Epithelial cell of proximal tubule (primary cell): Measurements from ENCODE around the gene PECR. TPM values are rescaled to one million over a fixed set of nuclear protein-coding genes. Genes with fewer than 3 reads are reported as not detected.

Source experiments
- DNase-seq: peaks from one replicate; pipeline ENCODE4 v3.0.0-alpha.2; 2011; ENCODE audit warnings: low read depth
- H3K4me3 ChIP-seq: 2 replicates; pipeline ENCODE4 v1.5.1; 2011; ENCODE audit warnings: low read depth, mild to moderate bottlenecking, low read length
- total RNA-seq: library from RNA; depleted of rRNA; stranded (reverse); fragments of >200 nt; gene quantifications from 2 replicates; pipeline ENCODE4 v1.2.3, GENCODE V29; 2015
- TF ChIP-seq, protein P1 (sequence below): conservative IDR thresholded peaks from 2 replicates; pipeline ENCODE4 v1.5.1; 2012; ENCODE audit warnings: low read depth, mild to moderate bottlenecking, low read length

Gene PECR
- 12.3 and 16.7 TPM in 2 replicates for total RNA-seq

GRCh38 chr2:216081487-216082116 is at the start of gene PECR, which contains the start of gene TMEM169:
Gene PECR (minus strand): TSS chr2:216081809. CDS start chr2:216081741, 68 bp downstream.
Gene TMEM169 (plus strand): TSS chr2:216081919. CDS start chr2:216095964, 14,045 bp downstream.
- peak within 1 kb of the TSS; percentile 79 for H3K4me3 ChIP-seq
- TF ChIP-seq, protein P1, sequence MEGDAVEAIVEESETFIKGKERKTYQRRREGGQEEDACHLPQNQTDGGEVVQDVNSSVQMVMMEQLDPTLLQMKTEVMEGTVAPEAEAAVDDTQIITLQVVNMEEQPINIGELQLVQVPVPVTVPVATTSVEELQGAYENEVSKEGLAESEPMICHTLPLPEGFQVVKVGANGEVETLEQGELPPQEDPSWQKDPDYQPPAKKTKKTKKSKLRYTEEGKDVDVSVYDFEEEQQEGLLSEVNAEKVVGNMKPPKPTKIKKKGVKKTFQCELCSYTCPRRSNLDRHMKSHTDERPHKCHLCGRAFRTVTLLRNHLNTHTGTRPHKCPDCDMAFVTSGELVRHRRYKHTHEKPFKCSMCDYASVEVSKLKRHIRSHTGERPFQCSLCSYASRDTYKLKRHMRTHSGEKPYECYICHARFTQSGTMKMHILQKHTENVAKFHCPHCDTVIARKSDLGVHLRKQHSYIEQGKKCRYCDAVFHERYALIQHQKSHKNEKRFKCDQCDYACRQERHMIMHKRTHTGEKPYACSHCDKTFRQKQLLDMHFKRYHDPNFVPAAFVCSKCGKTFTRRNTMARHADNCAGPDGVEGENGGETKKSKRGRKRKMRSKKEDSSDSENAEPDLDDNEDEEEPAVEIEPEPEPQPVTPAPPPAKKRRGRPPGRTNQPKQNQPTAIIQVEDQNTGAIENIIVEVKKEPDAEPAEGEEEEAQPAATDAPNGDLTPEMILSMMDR = no peak
- DNase-seq = no peak

DNA sequence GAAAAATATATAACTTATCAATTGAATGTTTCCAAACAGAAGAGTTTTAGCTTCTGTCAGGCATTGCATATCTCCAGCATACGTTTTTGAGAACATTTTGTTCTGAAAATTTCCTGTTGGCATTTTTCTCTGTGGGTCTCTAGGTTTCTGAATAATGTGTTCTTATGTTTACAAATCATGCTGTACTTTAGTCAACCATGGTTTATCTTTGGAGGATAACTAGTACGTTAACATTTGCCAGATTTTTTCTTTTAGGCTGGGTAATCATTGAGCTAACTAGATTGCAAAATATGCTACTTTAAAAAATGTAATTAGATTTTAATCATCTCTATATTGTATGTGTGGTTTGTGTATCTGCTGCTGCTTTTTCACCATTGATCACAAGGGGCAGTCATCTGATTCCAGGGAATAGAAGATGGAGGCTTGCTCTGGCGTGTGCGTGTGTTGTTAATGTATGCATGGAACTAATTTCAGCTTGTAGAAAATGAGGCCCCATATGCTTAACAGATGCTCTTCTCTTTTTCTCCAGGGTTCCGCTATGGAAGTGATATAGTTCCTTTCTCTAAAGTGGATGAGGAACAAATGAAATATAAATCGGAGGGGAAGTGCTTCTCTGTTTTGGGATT is 48.9 kb upstream of the PECR start:
- TF ChIP-seq, protein P1 = no peak
- DNase-seq = no peak
- no peak overlapping the region for H3K4me3 ChIP-seq

- DNase-seq = no peak
- TF ChIP-seq, protein P1 = no peak
- no peak overlapping the region for H3K4me3 ChIP-seq
These were observed 45.3 kb upstream of the PECR start for GRCh38 chr2:216126943-216127342.

DNA sequence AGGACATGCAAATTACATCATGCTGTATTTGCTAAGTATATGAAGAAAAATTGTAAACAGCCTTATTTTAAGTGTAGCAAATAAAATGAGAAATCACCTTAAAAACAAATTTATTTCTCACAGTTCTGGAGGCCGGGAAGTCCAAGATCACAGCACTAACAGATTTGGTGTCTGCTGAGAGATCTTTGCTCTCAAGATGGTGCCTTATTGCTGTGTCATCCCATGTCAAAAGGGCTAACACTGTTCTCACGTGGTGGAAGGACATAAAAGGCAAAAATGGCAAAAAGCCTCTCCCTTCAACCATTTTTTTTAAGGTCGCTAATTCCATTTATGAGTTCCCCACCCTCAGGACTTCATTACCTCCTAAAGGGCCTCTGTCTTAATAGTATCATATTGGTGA is 39.6 kb upstream of the PECR start:
- no peak overlapping the region for H3K4me3 ChIP-seq
- no peak for DNase-seq
- TF ChIP-seq, protein P1 = no peak

GRCh38 chr2:216119986-216120385 is 38.4 kb upstream of the PECR start:
- H3K4me3 ChIP-seq = no peak overlapping the region
- DNase-seq = no peak
- TF ChIP-seq, protein P1 = no peak

GRCh38 chr2:216119146-216119545 is 37.5 kb upstream of the PECR start:
- no peak overlapping the region for H3K4me3 ChIP-seq
- TF ChIP-seq, protein P1 = no peak
- no peak for DNase-seq

DNA sequence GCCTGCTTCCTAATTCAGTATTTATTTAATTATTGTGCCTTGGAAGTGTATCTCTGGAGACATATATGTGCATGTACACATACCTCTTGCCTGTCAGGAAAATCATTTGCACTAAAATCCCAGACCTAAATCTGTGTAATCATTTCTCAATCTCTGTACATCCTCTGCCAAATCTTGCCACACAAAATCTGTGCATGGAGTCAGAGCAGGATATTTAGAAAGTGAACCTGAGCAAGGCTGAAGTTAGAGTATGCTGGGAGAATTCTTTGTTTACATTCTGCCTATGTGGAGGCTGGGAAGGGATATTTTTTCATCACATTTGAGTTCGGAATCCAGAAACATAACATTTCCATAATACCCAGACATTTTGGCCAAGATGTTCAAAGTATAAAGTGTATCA is 36.9 kb upstream of the PECR start:
- no peak for DNase-seq
- TF ChIP-seq, protein P1 = no peak
- H3K4me3 ChIP-seq = no peak overlapping the region
